ENCODE measurements around the gene HRCT1. TPM values are rescaled to one million over a fixed set of nuclear protein-coding genes. Genes with fewer than 3 reads are reported as not detected.

Gene HRCT1
- total RNA-seq, 4 donors from 2014 or later: 23.9 to 60.2 (median 34.3) TPM

Other genes starting within 250 kb of the HRCT1 start
- 1,000 to 10,000 TPM; 1,115 to 7,222 (median 2,718) TPM for gene RMRP, start 248.2 kb upstream of the HRCT1 start, total RNA-seq
- 10 to 100 TPM; 32.0 to 50.1 (median 37.2) TPM for gene CCDC107, start 247.9 kb upstream of the HRCT1 start, total RNA-seq
- gene ARHGEF39, start 241.0 kb upstream of the HRCT1 start, total RNA-seq: 1 to 10 TPM; 1.6 to 7.4 (median 5.8) TPM
- gene CA9, start 232.3 kb upstream of the HRCT1 start, total RNA-seq: not detected
- gene TPM2, start 216.3 kb upstream of the HRCT1 start, total RNA-seq: 1,000 to 10,000 TPM in 1 of 4 donors, 100 to 1,000 TPM in 3; 493 to 2,531 (median 633) TPM
- gene TLN1, start 174.0 kb upstream of the HRCT1 start, total RNA-seq: 100 to 1,000 TPM; 158 to 328 (median 177) TPM
- 10 to 100 TPM; 22.4 to 69.7 (median 45.5) TPM for gene CREB3, start 173.5 kb upstream of the HRCT1 start, total RNA-seq
- gene GBA2, start 157.0 kb upstream of the HRCT1 start, total RNA-seq: 100 to 1,000 TPM; 217 to 709 (median 255) TPM
- gene RGP1, start 156.9 kb upstream of the HRCT1 start, total RNA-seq: 10 to 100 TPM; 30.3 to 47.5 (median 43.7) TPM
- gene MSMP, start 151.9 kb upstream of the HRCT1 start, total RNA-seq: not detected
- gene NPR2, start 114.6 kb upstream of the HRCT1 start, total RNA-seq: 1 to 10 TPM; 1.1 to 6.8 (median 4.9) TPM
- gene SPAG8, start 93.9 kb upstream of the HRCT1 start, total RNA-seq: 1 to 10 TPM in 2 of 4 donors, under 1 TPM in 1, not detected in 1; 0.41 to 3.0 (median 1.9) TPM
- 10 to 100 TPM; 16.8 to 58.0 (median 38.9) TPM for gene HINT2, start 91.2 kb upstream of the HRCT1 start, total RNA-seq
- gene FAM221B, start 77.5 kb upstream of the HRCT1 start, total RNA-seq: under 1 TPM in 1 of 4 donors, not detected in 3; 0.14 TPM
- gene TMEM8B, start 77.0 kb upstream of the HRCT1 start, total RNA-seq: 10 to 100 TPM in 2 of 4 donors, 1 to 10 TPM in 2; 7.8 to 21.3 (median 9.6) TPM
- under 1 TPM in 1 of 4 donors, not detected in 3; 0.64 TPM for gene OR13J1, start 35.8 kb upstream of the HRCT1 start, total RNA-seq
- 1 to 10 TPM in 1 of 4 donors, under 1 TPM in 1, not detected in 2; 0.68 to 2.5 TPM for gene SPAAR, start 3.3 kb downstream of the HRCT1 start, total RNA-seq
- gene OR2S2, start 52.0 kb downstream of the HRCT1 start, total RNA-seq: not detected
- 10 to 100 TPM in 1 of 4 donors, 1 to 10 TPM in 3; 1.5 to 30.3 (median 6.0) TPM for gene RECK, start 130.7 kb downstream of the HRCT1 start, total RNA-seq
- gene GLIPR2, start 230.5 kb downstream of the HRCT1 start, total RNA-seq: 10 to 100 TPM in 3 of 4 donors, 1 to 10 TPM in 1; 9.7 to 40.4 (median 26.7) TPM